ENCODE measurements around the gene TFAP2B. TPM values are rescaled to one million over a fixed set of nuclear protein-coding genes. Genes with fewer than 3 reads are reported as not detected.

The TFAP2B gene
- total RNA-seq, 1 experiment from 2014 or later: not detected

DNA sequence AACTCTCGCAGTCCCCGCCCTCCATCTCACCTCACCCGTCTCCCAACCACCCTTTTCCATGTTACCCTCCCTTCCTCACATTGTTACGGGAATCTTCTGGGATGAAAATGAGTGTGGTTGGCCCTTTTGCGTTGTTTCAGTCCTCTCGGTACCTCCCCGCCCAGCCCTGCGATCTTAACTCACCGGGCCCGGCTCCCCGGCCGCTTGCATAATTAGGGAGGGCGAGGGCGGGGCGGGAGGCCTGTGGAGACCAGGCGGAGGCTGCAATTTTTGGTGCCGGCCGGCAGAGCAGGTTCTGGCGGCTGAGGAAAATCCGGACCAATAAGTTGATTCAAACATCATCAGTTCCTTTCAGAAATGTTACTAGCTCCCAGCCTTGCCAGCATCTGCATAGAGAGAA, 25.2 kb downstream of the TFAP2B start:
- DNase-seq: peak; percentile 93

More for the DNA sequence above, 25.2 kb downstream of the TFAP2B start:
- Mint-ChIP-seq H3K4me3 (peak overlapping the region; percentile 35 to 75), H3K27me3 (ENCODE audit: low read depth) (peaks cover 100% of the 10 kb centered on the region), H3K27ac (no peak overlapping the region), H3K4me1 (peaks cover 41 to 65% of the 10 kb centered on the region in 2 experiments), H3K36me3 (ENCODE audit: insufficient read depth in 1 of 3, low read depth in 3 of 3) (no peaks in the 10 kb centered on the region; a peak in 1 of 7 replicates), H3K9me3 (peaks cover 0 to 6% of the 10 kb centered on the region in 2 experiments; a peak in 1 of 5 replicates)
- H3K18ac ChIP-seq (ENCODE audit: insufficient read length, low read depth, low read length): no peak overlapping the region
- H3K23me2 ChIP-seq (ENCODE audit: insufficient read length, low read depth, low read length, poor library complexity, severe bottlenecking): peaks cover 6% of the 10 kb centered on the region
- H3K56ac ChIP-seq (ENCODE audit: insufficient read length, low read depth, low read length): no peak overlapping the region
- H3T11ph ChIP-seq (ENCODE audit: low read length): no peak overlapping the region
- no peak overlapping the region for H3K27ac ChIP-seq (ENCODE audit: insufficient read length, low read depth, low read length)
- no peak overlapping the region for H2BK12ac ChIP-seq (ENCODE audit: insufficient read length, low read depth, low read length)
- H2BK5ac ChIP-seq (ENCODE audit: insufficient read length, low read length): no peak overlapping the region
- H3K14ac ChIP-seq (ENCODE audit: insufficient read depth, low read length): no peak overlapping the region
- H3K4ac ChIP-seq (ENCODE audit: low read depth, low read length): no peak overlapping the region
- no peak overlapping the region for H2BK20ac ChIP-seq (ENCODE audit: low read depth, low read length, poor library complexity, severe bottlenecking)
- H3K9ac ChIP-seq (ENCODE audit: extremely low read depth, insufficient read length, low read length): no peak overlapping the region
- H3K79me1 ChIP-seq (ENCODE audit: insufficient read depth, low read depth, low read length, poor library complexity, severe bottlenecking): no peaks in the 10 kb centered on the region
- H2AFZ ChIP-seq (ENCODE audit: low read length): no peak overlapping the region
- no peak overlapping the region for H4K5ac ChIP-seq (ENCODE audit: insufficient read length, low read depth, low read length)
- no peaks in the 10 kb centered on the region for H3K9me3 ChIP-seq (ENCODE audit: control insufficient read depth, low read depth, low read length)
- H4K20me1 ChIP-seq (ENCODE audit: control insufficient read depth, insufficient read depth, insufficient read length): no peaks in the 10 kb centered on the region
- no peak overlapping the region for H2AK5ac ChIP-seq (ENCODE audit: insufficient read length, low read length)
- H3K23ac ChIP-seq (ENCODE audit: insufficient read length, low read depth, low read length): no peak overlapping the region
- no peaks in the 10 kb centered on the region for H3K79me2 ChIP-seq (ENCODE audit: insufficient read depth, low read length)
- H4K91ac ChIP-seq (ENCODE audit: insufficient read length, low read depth, low read length): no peak overlapping the region
- peaks cover 85% of the 10 kb centered on the region for H3K27me3 ChIP-seq (ENCODE audit: insufficient read depth, low read length)
- no peak overlapping the region for H2BK15ac ChIP-seq (ENCODE audit: low read depth, low read length)
- WGBS (ENCODE audit: extremely low coverage, insufficient read length, low lambda C conversion rate): no CpG with 5 or more reads among the region's 20 CpGs
- no peak overlapping the region for H2BK120ac ChIP-seq (ENCODE audit: low read depth, low read length, poor library complexity, severe bottlenecking)
- no peak overlapping the region for H4K8ac ChIP-seq (replicated peaks; ENCODE audit: insufficient read length, low read depth, low read length)
- TF ChIP-seq, protein P1, sequence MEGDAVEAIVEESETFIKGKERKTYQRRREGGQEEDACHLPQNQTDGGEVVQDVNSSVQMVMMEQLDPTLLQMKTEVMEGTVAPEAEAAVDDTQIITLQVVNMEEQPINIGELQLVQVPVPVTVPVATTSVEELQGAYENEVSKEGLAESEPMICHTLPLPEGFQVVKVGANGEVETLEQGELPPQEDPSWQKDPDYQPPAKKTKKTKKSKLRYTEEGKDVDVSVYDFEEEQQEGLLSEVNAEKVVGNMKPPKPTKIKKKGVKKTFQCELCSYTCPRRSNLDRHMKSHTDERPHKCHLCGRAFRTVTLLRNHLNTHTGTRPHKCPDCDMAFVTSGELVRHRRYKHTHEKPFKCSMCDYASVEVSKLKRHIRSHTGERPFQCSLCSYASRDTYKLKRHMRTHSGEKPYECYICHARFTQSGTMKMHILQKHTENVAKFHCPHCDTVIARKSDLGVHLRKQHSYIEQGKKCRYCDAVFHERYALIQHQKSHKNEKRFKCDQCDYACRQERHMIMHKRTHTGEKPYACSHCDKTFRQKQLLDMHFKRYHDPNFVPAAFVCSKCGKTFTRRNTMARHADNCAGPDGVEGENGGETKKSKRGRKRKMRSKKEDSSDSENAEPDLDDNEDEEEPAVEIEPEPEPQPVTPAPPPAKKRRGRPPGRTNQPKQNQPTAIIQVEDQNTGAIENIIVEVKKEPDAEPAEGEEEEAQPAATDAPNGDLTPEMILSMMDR (conservative IDR thresholded peaks at IDR 0.05): peak; percentile 42; the same call in 2 of the 3 replicates
- peak overlapping the region; percentile 75 for H3K4me2 ChIP-seq (ENCODE audit: insufficient read depth, insufficient read length, low read length)
- H3K4me1 ChIP-seq (ENCODE audit: insufficient read depth, low read length): no peaks in the 10 kb centered on the region; the same call in 1 of the 2 replicates

Data from H9 (cell line).